Gastrocnemius medialis (tissue), 4 donors: ENCODE measurements around the gene MYOD1.

Experiments used
- POLR2A ChIP-seq, 2 donors: fragments of 450-650 bp; IDR thresholded peaks; one replicate each; pipeline ENCODE4 v1.6.1; 2017; ENCODE audit warnings: antibody characterized with exemption in 2 of 2, mild to moderate bottlenecking in 2 of 2, moderate library complexity in 2 of 2
- TF ChIP-seq, protein P1 (sequence below), 5 experiments: fragments of 450-650 bp in 3 of 5; fragments of 200-600 bp in 2 of 5; sonication (generic) in 2 of 5; IDR thresholded peaks in 4 of 5; conservative IDR thresholded peaks in 1 of 5; 1 replicate in 4 of 5; 2 replicates in 1 of 5; pipeline ENCODE4 v1.5.1; 2016 to 2019; ENCODE audit warnings: antibody characterized with exemption in 5 of 5, mild to moderate bottlenecking in 3 of 5, moderate library complexity in 3 of 5

DNA sequence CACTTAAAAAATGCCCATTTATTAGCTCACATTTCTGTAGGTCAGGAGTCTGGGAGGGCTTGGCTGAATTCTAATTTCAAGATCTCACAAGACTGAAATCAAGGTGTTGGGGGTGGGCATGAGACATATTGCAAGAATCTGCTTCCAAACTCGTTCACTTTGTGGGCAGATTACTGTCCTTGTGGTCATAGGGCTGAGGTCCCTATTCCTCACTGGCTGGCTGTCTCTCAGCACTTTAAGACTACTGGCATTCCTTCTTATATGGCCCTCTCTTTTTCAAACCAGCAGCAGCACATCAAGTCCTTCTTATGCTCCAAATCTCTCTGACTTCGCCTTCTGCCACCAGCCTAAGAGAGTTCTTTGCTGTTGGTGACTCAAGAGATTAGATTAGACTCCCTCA is 27.8 kb upstream of the MYOD1 start:
- TF ChIP-seq, protein P1, sequence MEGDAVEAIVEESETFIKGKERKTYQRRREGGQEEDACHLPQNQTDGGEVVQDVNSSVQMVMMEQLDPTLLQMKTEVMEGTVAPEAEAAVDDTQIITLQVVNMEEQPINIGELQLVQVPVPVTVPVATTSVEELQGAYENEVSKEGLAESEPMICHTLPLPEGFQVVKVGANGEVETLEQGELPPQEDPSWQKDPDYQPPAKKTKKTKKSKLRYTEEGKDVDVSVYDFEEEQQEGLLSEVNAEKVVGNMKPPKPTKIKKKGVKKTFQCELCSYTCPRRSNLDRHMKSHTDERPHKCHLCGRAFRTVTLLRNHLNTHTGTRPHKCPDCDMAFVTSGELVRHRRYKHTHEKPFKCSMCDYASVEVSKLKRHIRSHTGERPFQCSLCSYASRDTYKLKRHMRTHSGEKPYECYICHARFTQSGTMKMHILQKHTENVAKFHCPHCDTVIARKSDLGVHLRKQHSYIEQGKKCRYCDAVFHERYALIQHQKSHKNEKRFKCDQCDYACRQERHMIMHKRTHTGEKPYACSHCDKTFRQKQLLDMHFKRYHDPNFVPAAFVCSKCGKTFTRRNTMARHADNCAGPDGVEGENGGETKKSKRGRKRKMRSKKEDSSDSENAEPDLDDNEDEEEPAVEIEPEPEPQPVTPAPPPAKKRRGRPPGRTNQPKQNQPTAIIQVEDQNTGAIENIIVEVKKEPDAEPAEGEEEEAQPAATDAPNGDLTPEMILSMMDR (IDR thresholded peaks at IDR 0.05 in 4 of 5, conservative IDR thresholded peaks at IDR 0.05 in 1 of 5), result no peak
- TF ChIP-seq POLR2A (IDR thresholded peaks at IDR 0.05), result no peak
